Chondrocyte (in vitro differentiated cells): Measurements from ENCODE around the gene IGFL3. TPM values are rescaled to one million over a fixed set of nuclear protein-coding genes. Genes with fewer than 3 reads are reported as not detected.

Source experiments
- DNase-seq: peaks from one replicate; pipeline ENCODE4 v3.0.0; 2021; ENCODE audit warnings: mixed read lengths, low spot score
- H3K27ac Mint-ChIP-seq: one replicate; pipeline ENCODE4 v1.8.0; 2021; ENCODE audit warnings: mild to moderate bottlenecking, moderate library complexity, mixed read lengths; ENCODE audit not compliant: unreplicated experiment
- H3K27me3 Mint-ChIP-seq: 2 replicates; pipeline ENCODE4 v1.8.0; 2021; ENCODE audit warnings: low read depth, mixed read lengths
- H3K36me3 Mint-ChIP-seq: 2 replicates; pipeline ENCODE4 v1.8.0; 2021; ENCODE audit warnings: low read depth, mixed read lengths
- H3K4me1 Mint-ChIP-seq: 2 replicates; pipeline ENCODE4 v1.8.0; 2021; ENCODE audit warnings: low read depth, mild to moderate bottlenecking, mixed read lengths
- H3K4me3 Mint-ChIP-seq: one replicate; pipeline ENCODE4 v1.8.0; 2021; ENCODE audit warnings: mild to moderate bottlenecking, moderate library complexity, mixed read lengths; ENCODE audit not compliant: unreplicated experiment
- H3K9me3 Mint-ChIP-seq: 2 replicates; pipeline ENCODE4 v1.8.0; 2021; ENCODE audit warnings: low read depth, mixed read lengths
- CTCF ChIP-seq: fragments of 200-600 bp; sonication (generic); IDR thresholded peaks from 2 replicates; pipeline ENCODE4 v1.5.0; 2021; ENCODE audit warnings: antibody characterized with exemption, mild to moderate bottlenecking, moderate library complexity
- total RNA-seq: library from RNA; stranded (reverse); gene quantifications from 3 replicates; pipeline ENCODE4 v1.2.1, GENCODE V29; 2021

Gene IGFL3
- total RNA-seq, 1 donor from 2014 or later = 0.70 TPM

- H3K9me3 Mint-ChIP-seq = no peaks in the 10 kb centered on the region
- H3K27me3 Mint-ChIP-seq = peaks cover 39% of the 10 kb centered on the region
- H3K4me1 Mint-ChIP-seq = peaks cover 47% of the 10 kb centered on the region
- no peak overlapping the region for H3K27ac Mint-ChIP-seq
- H3K4me3 Mint-ChIP-seq = no peak overlapping the region
- no peak for DNase-seq
- TF ChIP-seq CTCF = no peak
- no peaks in the 10 kb centered on the region for H3K36me3 Mint-ChIP-seq
These were observed 51.1 kb downstream of the IGFL3 start for GRCh38 chr19:46073268-46073922.

Other genes starting within 250 kb of the IGFL3 start
- gene IRF2BP1, start 238.5 kb downstream of the IGFL3 start, total RNA-seq = 24.9 to 30.5 TPM (median 28.6 TPM) in 3 replicates
- gene MYPOP, start 222.1 kb downstream of the IGFL3 start, total RNA-seq = 11.9 to 13.1 TPM (median 12.5 TPM) in 3 replicates
- gene NANOS2, start 209.9 kb downstream of the IGFL3 start, total RNA-seq = not detected in 3 replicates
- gene NOVA2, start 150.8 kb downstream of the IGFL3 start, total RNA-seq = 0.10 to 0.22 TPM (median 0.18 TPM) in 3 replicates
- gene CCDC61, start 129.2 kb downstream of the IGFL3 start, total RNA-seq = 7.2 to 8.4 TPM (median 7.8 TPM) in 3 replicates
- gene PGLYRP1, start 101.6 kb downstream of the IGFL3 start, total RNA-seq = not detected in 3 replicates
- 0.15 TPM in 1 of 3 replicates, not detected in the others for gene IGFL4, start 83.7 kb downstream of the IGFL3 start, total RNA-seq
- gene IGFL2, start 23.6 kb upstream of the IGFL3 start, total RNA-seq = 0.55 to 1.3 TPM (median 0.64 TPM) in 3 replicates
- 1.3 to 2.9 TPM (median 2.1 TPM) in 3 replicates for gene IGFL1, start 105.1 kb upstream of the IGFL3 start, total RNA-seq
- gene HIF3A, start 172.4 kb upstream of the IGFL3 start, total RNA-seq = 78.3 to 113 TPM (median 88.1 TPM) in 3 replicates
- 62.5 to 90.6 TPM (median 62.6 TPM) in 3 replicates for gene PPP5C, start 222.4 kb upstream of the IGFL3 start, total RNA-seq